Adrenal gland (tissue), 12 donors: ENCODE measurements around the gene NPR2. TPM values are rescaled to one million over a fixed set of nuclear protein-coding genes. Genes with fewer than 3 reads are reported as not detected.

Experiments
- DNase-seq, 7 donors: peaks; one replicate each; pipeline ENCODE4 v3.0.0-alpha.2; 2019 to 2020
- H3K27ac ChIP-seq, 5 donors: fragments of 200-600 bp; sonication (generic) in 4 of 5; 1 replicate in 3 of 5; 2 replicates in 2 of 5; pipeline versions ENCODE4 v1.5.1 to v1.8.0; 2016 to 2020; ENCODE audit warnings: mild to moderate bottlenecking in 1 of 5
- H3K27me3 ChIP-seq: fragments of 200-600 bp; 2 replicates; pipeline ENCODE4 v1.8.0; 2021
- H3K36me3 ChIP-seq, 2 donors: fragments of 200-600 bp; replicated peaks in 1 of 2; 1 replicate in 1 of 2; 2 replicates in 1 of 2; pipeline versions ENCODE4 v1.5.1 to v1.8.0; 2018 to 2022
- H3K4me1 ChIP-seq, 2 donors: fragments of 200-600 bp; replicated peaks in 1 of 2; 1 replicate in 1 of 2; 2 replicates in 1 of 2; pipeline versions ENCODE4 v1.5.1 to v1.8.0; 2018 to 2021
- H3K4me3 ChIP-seq, 4 donors: fragments of 200-600 bp; sonication (generic) in 3 of 4; one replicate each; pipeline ENCODE4 v1.5.1; 2016 to 2018
- H3K9me3 ChIP-seq, 3 donors: fragments of 200-600 bp; sonication (generic) in 1 of 3; replicated peaks in 1 of 3; 1 replicate in 2 of 3; 2 replicates in 1 of 3; pipeline versions ENCODE4 v1.5.1 to v1.8.0; 2016 to 2021
- POLR2A ChIP-seq, 2 donors: fragments of 450-650 bp; IDR thresholded peaks; one replicate each; pipeline ENCODE4 v1.6.1; 2017; ENCODE audit warnings: antibody characterized with exemption in 2 of 2, mild to moderate bottlenecking in 2 of 2, moderate library complexity in 1 of 2
- WGBS, 4 donors: extraction: QIAGEN DNeasy Blood & Tissue Kit in 2 of 4; methylation state at CpG; one replicate each; pipeline versions ENCODE4 v1.1.5 to v1.1.7; 2013 to 2017; 5-methylcytosine and 5-hydroxymethylcytosine counted together
- intact Hi-C, 2 donors: fragments of 100-400 bp; cut with DNase I; formaldehyde crosslinking; loops; one replicate each; pipeline versions ENCODE4 v1.14.1 to v1.15.0; 2022 to 2023
- polyA plus RNA-seq, 3 donors: library from polyadenylated mRNA; stranded (reverse); fragments of 200-250 nt in 2 of 3; fragments of 350-450 nt in 1 of 3; fragmentation: Illumina TruSeq in 1 of 3; extraction: RNeasy Lipid Tissue Mini Kit (QIAGEN cat#74804) in 1 of 3; gene quantifications; one replicate each; pipeline ENCODE4 v1.2.3, GENCODE V29; 2013 to 2014
- total RNA-seq, 9 donors: library from RNA; depleted of rRNA in 4 of 9; stranded (reverse); fragments of >200 nt in 4 of 9; fragments of 120-200 nt in 1 of 9; fragmentation: NEBNext Ultra II Directional in 1 of 9; extraction: Animal tissue kit (Norgen Biotek cat#: 25700) in 1 of 9; gene quantifications; one replicate each; pipeline versions ENCODE4 v1.1.0 to v1.2.4, GENCODE V29; 2013 to 2023
- TF ChIP-seq, protein P1 (sequence below), 6 experiments: fragments of 450-650 bp in 4 of 6; fragments of 200-600 bp in 2 of 6; sonication (generic) in 1 of 6; IDR thresholded peaks; 1 replicate in 5 of 6; 2 replicates in 1 of 6; pipeline versions ENCODE4 v1.5.1 to v1.8.0; 2016 to 2021; ENCODE audit warnings: antibody characterized with exemption in 6 of 6, mild to moderate bottlenecking in 2 of 6, moderate library complexity in 1 of 6
- donor health status: healthy with polysubstance abuse.
- donor health status: Bipolar disorder and iron deficiency.
- donor health status: DM: yes; HTN: yes; CAD: no.
- donor health status: DM: no; HTN: no; CAD: no.
- donor health status: DM: no; HTN: no; CAD: no.
- donor health status: DM: yes; HTN: yes; CAD: no.

The NPR2 gene
- total and polyA plus RNA-seq, 12 donors = 5.6 to 69.9 (median 24.1) TPM

DNA sequence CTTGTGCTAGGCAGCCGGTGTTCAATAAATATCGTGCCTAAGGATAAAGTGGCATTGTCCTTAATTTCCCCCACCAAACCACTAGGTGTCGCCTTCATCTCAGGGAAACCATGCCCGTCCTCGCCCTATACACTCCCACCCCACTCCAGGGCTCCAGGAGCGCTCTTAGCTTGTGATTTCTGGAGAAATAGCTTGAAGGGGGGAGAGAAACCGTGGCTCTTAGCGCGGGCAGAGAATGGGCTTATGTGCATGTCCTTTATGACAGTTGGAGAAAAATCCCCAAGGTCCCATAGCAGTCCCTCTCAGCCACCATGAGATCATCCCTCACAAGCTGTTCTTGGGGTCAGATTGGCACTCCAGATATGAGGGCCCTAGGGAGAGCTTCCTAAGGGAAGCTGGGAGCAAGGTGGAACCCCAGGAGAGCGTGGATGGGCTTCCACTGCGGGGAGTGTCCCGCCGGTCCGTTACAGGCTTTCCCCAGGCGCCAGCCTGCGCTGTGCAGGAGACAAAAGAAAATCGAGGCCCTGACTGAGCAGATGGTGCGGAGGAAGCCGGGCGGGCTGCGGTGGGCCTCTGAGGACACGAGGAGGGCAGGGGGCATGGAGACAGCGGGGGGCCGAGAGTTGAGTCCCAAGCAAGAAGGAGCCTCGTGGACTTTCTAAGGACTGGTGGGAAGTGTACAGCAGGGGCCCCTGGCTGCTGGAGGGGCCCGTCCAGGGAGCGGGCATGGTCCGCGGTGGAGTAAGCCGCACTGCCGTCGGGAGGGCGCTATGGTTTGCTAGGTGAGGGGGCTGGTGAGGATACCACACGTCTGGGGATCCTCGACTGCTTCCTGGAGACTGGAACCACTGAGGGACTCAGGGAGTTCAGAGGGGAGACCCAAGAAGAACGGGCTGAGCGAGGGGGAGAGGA is 750 bp upstream of the NPR2 start:
- TF ChIP-seq, protein P1, sequence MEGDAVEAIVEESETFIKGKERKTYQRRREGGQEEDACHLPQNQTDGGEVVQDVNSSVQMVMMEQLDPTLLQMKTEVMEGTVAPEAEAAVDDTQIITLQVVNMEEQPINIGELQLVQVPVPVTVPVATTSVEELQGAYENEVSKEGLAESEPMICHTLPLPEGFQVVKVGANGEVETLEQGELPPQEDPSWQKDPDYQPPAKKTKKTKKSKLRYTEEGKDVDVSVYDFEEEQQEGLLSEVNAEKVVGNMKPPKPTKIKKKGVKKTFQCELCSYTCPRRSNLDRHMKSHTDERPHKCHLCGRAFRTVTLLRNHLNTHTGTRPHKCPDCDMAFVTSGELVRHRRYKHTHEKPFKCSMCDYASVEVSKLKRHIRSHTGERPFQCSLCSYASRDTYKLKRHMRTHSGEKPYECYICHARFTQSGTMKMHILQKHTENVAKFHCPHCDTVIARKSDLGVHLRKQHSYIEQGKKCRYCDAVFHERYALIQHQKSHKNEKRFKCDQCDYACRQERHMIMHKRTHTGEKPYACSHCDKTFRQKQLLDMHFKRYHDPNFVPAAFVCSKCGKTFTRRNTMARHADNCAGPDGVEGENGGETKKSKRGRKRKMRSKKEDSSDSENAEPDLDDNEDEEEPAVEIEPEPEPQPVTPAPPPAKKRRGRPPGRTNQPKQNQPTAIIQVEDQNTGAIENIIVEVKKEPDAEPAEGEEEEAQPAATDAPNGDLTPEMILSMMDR (IDR thresholded peaks at IDR 0.05) = peak; percentile 84 to 96 (median 88)
- TF ChIP-seq POLR2A (IDR thresholded peaks at IDR 0.05) = no peak
- Histone ChIP-seq H3K9me3 (no peaks in the 10 kb centered on the region), H3K4me1 (peaks cover 5 to 23% of the 10 kb centered on the region in 2 donors), H3K27me3 (no peaks in the 10 kb centered on the region), H3K27ac (peak overlapping the region in 2 of 5 donors; percentile 64 to 82), H3K4me3 (no peak overlapping the region), H3K36me3 (no peaks in the 10 kb centered on the region)
- 44 to 63% (median 51%) methylated on average over 30 to 37 of the region's 37 CpGs for WGBS, 4 donors
- peak; percentile 71 to 90 (median 79) for DNase-seq
- intact Hi-C loops = loop anchor here (2.0 to 5.0 kb wide), 4 partner anchors 34 to 92 kb away; partner anchors contain the start of genes FAM221B (in 1 of the 2) and TMEM8B (in 1 of the 2)

DNA sequence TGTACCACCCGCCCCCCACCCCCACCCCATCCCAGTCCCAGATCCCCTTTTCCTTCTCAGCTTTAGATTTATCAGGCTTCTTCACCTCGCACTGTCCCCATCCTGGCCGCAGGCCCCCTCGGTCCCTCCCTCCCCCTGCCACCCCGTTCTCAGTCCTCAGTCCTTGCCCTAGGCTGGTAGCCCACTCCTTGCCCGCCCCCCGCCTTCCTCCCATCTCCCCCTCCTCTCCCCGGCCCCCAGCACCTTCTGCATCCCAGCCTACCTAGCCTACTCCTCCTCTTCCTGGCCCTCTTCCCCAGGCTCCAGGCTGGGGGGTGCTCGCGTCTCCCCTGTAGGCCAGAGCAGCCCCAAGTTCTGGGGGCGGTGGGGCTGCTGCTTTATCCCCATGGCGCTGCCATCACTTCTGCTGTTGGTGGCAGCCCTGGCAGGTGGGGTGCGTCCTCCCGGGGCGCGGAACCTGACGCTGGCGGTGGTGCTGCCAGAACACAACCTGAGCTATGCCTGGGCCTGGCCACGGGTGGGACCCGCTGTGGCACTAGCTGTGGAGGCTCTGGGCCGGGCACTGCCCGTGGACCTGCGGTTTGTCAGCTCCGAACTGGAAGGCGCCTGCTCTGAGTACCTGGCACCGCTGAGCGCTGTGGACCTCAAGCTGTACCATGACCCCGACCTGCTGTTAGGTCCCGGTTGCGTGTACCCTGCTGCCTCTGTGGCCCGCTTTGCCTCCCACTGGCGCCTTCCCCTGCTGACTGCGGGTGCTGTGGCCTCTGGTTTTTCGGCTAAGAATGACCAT is 828 bp downstream of the NPR2 start:
- WGBS, 4 donors = 80 to 86% (median 84%) methylated on average over 20 to 34 of the region's 34 CpGs
- Histone ChIP-seq H3K36me3 (no peaks in the 10 kb centered on the region), H3K27ac (peak overlapping the region in 2 of 5 donors; percentile 29 to 82), H3K9me3 (no peaks in the 10 kb centered on the region), H3K4me3 (peak overlapping the region in 2 of 4 donors; percentile 33 to 62), H3K4me1 (peaks cover 5 to 23% of the 10 kb centered on the region in 2 donors), H3K27me3 (no peaks in the 10 kb centered on the region)
- TF ChIP-seq POLR2A (IDR thresholded peaks at IDR 0.05) = no peak
- TF ChIP-seq, protein P1 (IDR thresholded peaks at IDR 0.05) = no peak
- peak in 1 of 7 donors; percentile 52 for DNase-seq
- intact Hi-C loops = loop anchor here in 1 of 2 donors (5.0 kb wide), 2 partner anchors 35 to 90 kb away; partner anchors contain the start of genes FAM221B and TMEM8B

DNA sequence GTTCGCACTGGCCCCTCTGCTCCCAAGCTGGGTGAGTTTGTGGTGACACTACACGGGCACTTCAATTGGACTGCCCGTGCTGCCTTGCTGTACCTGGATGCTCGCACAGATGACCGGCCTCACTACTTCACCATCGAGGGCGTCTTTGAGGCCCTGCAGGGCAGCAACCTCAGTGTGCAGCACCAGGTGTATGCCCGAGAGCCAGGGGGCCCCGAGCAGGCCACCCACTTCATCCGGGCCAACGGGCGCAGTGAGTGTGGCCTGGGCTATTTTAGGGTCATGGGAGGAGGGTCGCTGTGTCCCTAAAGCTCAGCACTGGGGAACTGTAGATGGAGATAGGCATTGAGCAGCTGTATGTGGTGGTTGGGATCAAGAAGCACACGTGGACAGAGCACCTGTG is 1.4 kb downstream of the NPR2 start:
- H3K9me3 ChIP-seq = no peaks in the 10 kb centered on the region
- H3K4me1 ChIP-seq = peaks cover 5 to 23% of the 10 kb centered on the region in 2 donors
- WGBS, 4 donors = 86 to 96% (median 93%) methylated on average over 7 to 14 of the region's 14 CpGs
- H3K27ac ChIP-seq = no peak overlapping the region
- H3K36me3 ChIP-seq = no peaks in the 10 kb centered on the region
- no peak for DNase-seq
- no peak for TF ChIP-seq POLR2A (IDR thresholded peaks at IDR 0.05)
- TF ChIP-seq, protein P1 (IDR thresholded peaks at IDR 0.05) = no peak
- no peak overlapping the region for H3K4me3 ChIP-seq
- H3K27me3 ChIP-seq = no peaks in the 10 kb centered on the region
- intact Hi-C loops = loop anchor here in 1 of 2 donors (5.0 kb wide), 2 partner anchors 34 to 89 kb away; partner anchors contain the start of genes FAM221B and TMEM8B

DNA sequence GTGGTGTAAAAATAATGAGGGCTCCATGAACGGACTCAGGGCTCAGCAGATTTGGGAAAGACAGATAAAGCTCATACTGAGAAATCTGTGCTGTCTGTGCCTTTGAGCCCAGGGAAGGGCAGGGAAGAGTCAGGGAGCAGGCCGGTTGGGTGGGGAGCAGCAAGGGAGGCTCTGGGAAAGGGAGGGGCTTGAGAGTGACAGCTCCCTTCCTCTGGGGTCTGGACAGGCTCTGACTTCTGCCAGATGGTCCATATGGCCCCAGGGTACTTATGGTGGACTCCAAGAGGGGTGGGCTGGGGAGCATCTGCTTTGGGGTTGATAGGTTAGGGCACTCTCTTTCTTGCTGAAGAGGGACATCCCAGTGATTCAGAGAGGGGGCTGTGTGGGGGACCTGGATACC is 2.1 kb downstream of the NPR2 start:
- Histone ChIP-seq H3K27ac (no peak overlapping the region), H3K4me3 (no peak overlapping the region), H3K27me3 (no peaks in the 10 kb centered on the region), H3K36me3 (no peaks in the 10 kb centered on the region), H3K9me3 (no peaks in the 10 kb centered on the region), H3K4me1 (peaks cover 5 to 23% of the 10 kb centered on the region in 2 donors)
- 64 to 80% (median 71%) methylated on average over 2 of the region's 2 CpGs for WGBS, 4 donors
- DNase-seq = no peak
- no peak for TF ChIP-seq POLR2A (IDR thresholded peaks at IDR 0.05)
- TF ChIP-seq, protein P1 (IDR thresholded peaks at IDR 0.05) = no peak
- intact Hi-C loops = loop anchor here in 1 of 2 donors (5.0 kb wide), 2 partner anchors 34 to 89 kb away; partner anchors contain the start of genes FAM221B and TMEM8B
